ENCODE measurements around the gene PERP.
"Not testable (repeated sequence)": the region's sequence is repeated elsewhere in the genome, so short reads cannot be mapped to it uniquely, and the experiment has no call there.

The PERP gene

GRCh38 chr6:138107078-138107751 is at the start of gene PERP:
PERP (minus strand) TSS chr6:138107419; CDS start chr6:138107340, 79 bp downstream.
- DNase-seq (ENCODE audit: insufficient read length, low spot score) (peak; percentile 57), FAIRE-seq (peak; percentile 46)

- DNase-seq (ENCODE audit: insufficient read length, low spot score) (no peak), FAIRE-seq (no peak)
These were observed 48.2 kb upstream of the PERP start for GRCh38 chr6:138155443-138155842.

GRCh38 chr6:138146544-138146943 is 39.3 kb upstream of the PERP start:
- no peak for DNase-seq (ENCODE audit: insufficient read length, low spot score)
- FAIRE-seq = no peak

DNA sequence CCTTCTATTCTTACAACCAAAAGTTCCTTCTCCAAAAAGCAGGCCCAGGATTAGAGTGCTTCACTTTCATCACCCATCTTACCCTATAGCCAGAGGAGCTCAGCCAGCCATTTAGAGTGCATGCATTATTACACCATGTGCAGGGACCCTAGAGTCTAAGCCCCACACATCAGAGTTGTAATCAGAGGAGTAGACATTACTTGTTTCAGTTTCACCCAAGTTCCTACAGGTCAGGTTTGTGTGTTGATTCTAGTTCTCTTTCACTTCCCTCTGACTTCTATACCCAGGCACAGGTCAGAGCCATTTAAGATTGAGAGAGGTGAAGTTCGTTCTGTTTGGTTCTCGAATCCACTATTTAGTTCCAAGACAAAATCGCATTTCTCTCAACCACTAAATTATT is 38.2 kb upstream of the PERP start:
- no peak for FAIRE-seq
- no peak for DNase-seq (ENCODE audit: insufficient read length, low spot score)

- no peak for DNase-seq (ENCODE audit: insufficient read length, low spot score)
- FAIRE-seq = no peak
These were observed 35.6 kb upstream of the PERP start for GRCh38 chr6:138142806-138143205.

GRCh38 chr6:138129190-138129589 is 22.0 kb upstream of the PERP start:
- DNase-seq (ENCODE audit: insufficient read length, low spot score) (no peak), FAIRE-seq (no peak)

- FAIRE-seq = no peak
These were observed 20.9 kb upstream of the PERP start for GRCh38 chr6:138128096-138128495.

GRCh38 chr6:138124096-138124495 is 16.9 kb upstream of the PERP start:
- no peak for FAIRE-seq
- no peak for DNase-seq (ENCODE audit: insufficient read length, low spot score)

More at GRCh38 chr6:138128096-138128495, 20.9 kb upstream of the PERP start:
- DNase-seq (ENCODE audit: insufficient read length, low spot score) = no peak

DNA sequence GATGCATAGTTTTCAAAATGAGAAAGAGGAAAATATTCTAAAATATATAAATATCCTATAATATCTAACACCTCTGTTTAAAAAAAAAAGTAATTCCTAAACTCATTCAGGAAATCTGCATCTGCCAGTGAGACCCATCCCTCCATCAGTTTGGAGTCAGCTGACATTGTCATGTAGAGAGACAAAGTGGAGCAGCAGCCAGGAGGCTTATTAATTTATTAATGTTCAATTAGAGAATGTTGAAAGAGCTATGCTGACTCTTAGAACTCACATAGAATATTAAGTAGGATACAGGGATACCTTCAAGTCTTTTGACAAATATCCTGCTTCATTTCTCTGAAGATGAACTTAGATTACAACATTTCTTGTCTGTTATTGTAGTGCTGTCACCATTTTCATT is 12.8 kb upstream of the PERP start:
- DNase-seq (ENCODE audit: insufficient read length, low spot score) (no peak), FAIRE-seq (no peak)

GRCh38 chr6:138119229-138119628 is 12.0 kb upstream of the PERP start:
- FAIRE-seq; DNase-seq (ENCODE audit: insufficient read length, low spot score): not testable (repeated sequence)

- no peak for DNase-seq (ENCODE audit: insufficient read length, low spot score)
- FAIRE-seq = no peak
These were observed 10.2 kb upstream of the PERP start for GRCh38 chr6:138117376-138117914.

GRCh38 chr6:138116661-138116999 is 9.4 kb upstream of the PERP start:
- FAIRE-seq (no peak), DNase-seq (ENCODE audit: insufficient read length, low spot score) (no peak)

DNA sequence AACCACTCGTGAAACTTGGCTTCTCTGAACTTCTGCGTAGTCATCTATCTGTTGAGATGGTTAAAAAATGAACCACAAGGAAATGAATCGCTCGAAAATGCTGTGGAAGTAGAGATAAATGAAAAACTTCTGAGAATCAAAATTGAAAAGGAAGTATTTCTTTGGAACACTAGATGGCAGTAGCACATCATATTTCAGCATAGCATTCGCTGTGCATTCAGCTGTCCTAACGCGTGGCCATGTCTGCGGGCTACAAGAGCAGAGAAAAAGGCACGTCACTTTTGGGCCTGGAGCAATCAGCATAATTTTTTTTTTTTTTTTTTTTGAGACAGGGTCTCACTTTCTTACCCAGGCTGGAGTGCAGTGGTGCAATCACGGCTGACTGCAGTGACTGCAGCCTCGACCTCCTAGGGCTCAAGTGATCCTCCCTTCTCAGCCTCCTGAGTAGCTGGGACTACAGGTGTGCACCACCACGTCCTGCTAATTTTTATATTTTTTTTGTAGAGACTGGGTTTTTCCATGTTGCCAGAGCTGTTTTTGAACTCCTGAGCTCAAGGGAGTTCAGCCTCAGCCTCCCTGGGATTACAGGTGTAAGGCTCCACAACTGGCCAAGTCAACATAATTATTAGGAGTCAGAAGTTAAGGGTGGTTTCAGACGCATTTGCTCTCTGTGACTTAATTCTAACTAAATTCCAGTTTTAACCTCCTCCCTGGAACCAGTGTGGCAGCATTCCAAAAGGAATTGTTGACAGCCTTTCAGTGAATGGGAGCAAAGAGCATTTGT is 8.8 kb upstream of the PERP start:
- FAIRE-seq = no peak

DNA sequence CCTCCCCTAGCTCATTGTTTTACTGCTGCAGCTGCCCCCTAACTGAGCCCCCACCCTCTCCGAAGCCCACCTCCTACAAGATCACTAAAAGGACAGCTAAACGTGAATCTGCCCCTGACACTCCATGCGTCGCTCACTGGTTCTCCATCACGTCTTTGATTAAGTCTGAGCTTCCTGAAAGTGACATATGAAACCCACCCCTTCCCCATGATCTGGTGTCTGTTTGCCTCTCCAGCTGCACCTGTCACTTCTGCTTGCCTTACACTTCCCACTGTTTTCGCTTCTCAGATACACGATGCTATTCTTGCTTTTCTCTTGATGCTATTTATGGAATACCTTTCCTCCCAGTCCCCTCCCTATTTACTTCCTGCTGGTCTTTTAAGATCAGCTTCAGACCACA is 8.0 kb upstream of the PERP start:
- no peak for DNase-seq (ENCODE audit: insufficient read length, low spot score)
- FAIRE-seq = no peak

More for the DNA sequence above, 8.8 kb upstream of the PERP start:
- DNase-seq (ENCODE audit: insufficient read length, low spot score) = peak; percentile 63

- FAIRE-seq = no peak
- no peak for DNase-seq (ENCODE audit: insufficient read length, low spot score)
These were observed 6.5 kb upstream of the PERP start for GRCh38 chr6:138113588-138114210.

- DNase-seq (ENCODE audit: insufficient read length, low spot score) (no peak), FAIRE-seq (no peak)
These were observed 3.0 kb upstream of the PERP start for GRCh38 chr6:138110229-138110628.

- FAIRE-seq (no peak), DNase-seq (ENCODE audit: insufficient read length, low spot score) (peak; percentile 31)
These were observed 2.1 kb upstream of the PERP start for GRCh38 chr6:138109042-138109997.

- DNase-seq (ENCODE audit: insufficient read length, low spot score) (no peak), FAIRE-seq (no peak)
These were observed 753 bp upstream of the PERP start for GRCh38 chr6:138107752-138108592.

GRCh38 chr6:138106665-138107077 is 548 bp downstream of the PERP start:
- no peak for DNase-seq (ENCODE audit: insufficient read length, low spot score)
- no peak for FAIRE-seq

Data from HTR-8/SVneo (cell line).